Measurements from ENCODE around the gene ACTC1. TPM values are rescaled to one million over a fixed set of nuclear protein-coding genes. Genes with fewer than 3 reads are reported as not detected.

Gene ACTC1
- total RNA-seq, 1 experiment from 2014 or later = not detected

GRCh38 chr15:34794590-34795206, 651 bp downstream of the ACTC1 start:
- Histone ChIP-seq H3K4me1 (ENCODE audit: control insufficient read depth, insufficient read depth, low read length) (no peaks in the 10 kb centered on the region; the same call in 1 of the 2 replicates), H3K4me3 (ENCODE audit: low read depth in 2 of 2, low read length in 2 of 2) (peak overlapping the region; percentile 18 to 30; a peak in 3 of 4 replicates), H3K27me3 (ENCODE audit: control insufficient read depth, insufficient read depth, low read length) (peaks cover 22% of the 10 kb centered on the region), H3K9me3 (ENCODE audit: control insufficient read depth, insufficient read depth, low read depth, low read length) (no peaks in the 10 kb centered on the region), H3K36me3 (ENCODE audit: control insufficient read depth, insufficient read depth, low read length) (no peaks in the 10 kb centered on the region), H3K27ac (ENCODE audit: low read length) (no peak overlapping the region)
- BruUV-seq (replicated peaks) = no TSS peak
- TF ChIP-seq SIN3A (IDR thresholded peaks at IDR 0.05; ENCODE audit: borderline replicate concordance, insufficient read depth, low read depth, low read length) = no peak
- no peak for TF ChIP-seq REST (IDR thresholded peaks at IDR 0.05; ENCODE audit: insufficient read depth in 1 of 2, low read depth in 2 of 2, low read length in 1 of 2)
- no peak for TF ChIP-seq TCF7L2 (IDR thresholded peaks at IDR 0.05; ENCODE audit: low read depth, low read length)
- no peak for TF ChIP-seq CTCF (IDR thresholded peaks at IDR 0.05)
- TF ChIP-seq POLR2AphosphoS5 (IDR thresholded peaks at IDR 0.05; ENCODE audit: low read depth, low read length) = no peak
- intact Hi-C loops (cut with micrococcal nuclease; ENCODE audit: unreplicated experiment) (no loop called here), in situ Hi-C loops (cut with HindIII; ENCODE audit: low pct_unique_long_range_greater_than_20kb, low sequenced_read_pairs) (no loop called here)
- CTCF ChIA-PET = no interaction called here
- ATAC-seq = no peak
- POLR2A ChIA-PET = no interaction called here
- DNase-seq (ENCODE audit: low read depth, low spot score) = no peak

GRCh38 chr15:34793901-34794300, 1.4 kb downstream of the ACTC1 start:
- no peak for ATAC-seq
- DNase-seq (ENCODE audit: low read depth, low spot score) = no peak
- no peaks in the 10 kb centered on the region for H3K9me3 ChIP-seq (ENCODE audit: control insufficient read depth, insufficient read depth, low read depth, low read length)
- in situ Hi-C loops (cut with HindIII; ENCODE audit: low pct_unique_long_range_greater_than_20kb, low sequenced_read_pairs) = no loop called here
- H3K4me1 ChIP-seq (ENCODE audit: control insufficient read depth, insufficient read depth, low read length) = no peaks in the 10 kb centered on the region; the same call in 1 of the 2 replicates
- CTCF ChIA-PET = no interaction called here
- no TSS peak for BruUV-seq (replicated peaks)
- POLR2A ChIA-PET = no interaction called here
- H3K36me3 ChIP-seq (ENCODE audit: control insufficient read depth, insufficient read depth, low read length) = no peaks in the 10 kb centered on the region
- intact Hi-C loops (cut with micrococcal nuclease; ENCODE audit: unreplicated experiment) = no loop called here
- no peak overlapping the region for H3K4me3 ChIP-seq (ENCODE audit: low read depth in 2 of 2, low read length in 2 of 2)
- H3K27ac ChIP-seq (ENCODE audit: low read length) = no peak overlapping the region
- H3K27me3 ChIP-seq (ENCODE audit: control insufficient read depth, insufficient read depth, low read length) = peaks cover 25% of the 10 kb centered on the region
- no peak for TF ChIP-seq CTCF (IDR thresholded peaks at IDR 0.05)
- TF ChIP-seq TCF7L2 (IDR thresholded peaks at IDR 0.05; ENCODE audit: low read depth, low read length) = no peak
- TF ChIP-seq SIN3A (IDR thresholded peaks at IDR 0.05; ENCODE audit: borderline replicate concordance, insufficient read depth, low read depth, low read length) = no peak
- no peak for TF ChIP-seq POLR2AphosphoS5 (IDR thresholded peaks at IDR 0.05; ENCODE audit: low read depth, low read length)
- TF ChIP-seq REST (IDR thresholded peaks at IDR 0.05; ENCODE audit: insufficient read depth in 1 of 2, low read depth in 2 of 2, low read length in 1 of 2) = no peak

Measured in Panc1 (cell line).